ENCODE results near the gene LIN52. TPM values are rescaled to one million over a fixed set of nuclear protein-coding genes. Genes with fewer than 3 reads are reported as not detected.

Gene LIN52
- total RNA-seq, 1 experiment from 2014 or later: 9.5 TPM

- Mint-ChIP-seq H3K4me1 (ENCODE audit: insufficient read depth, unreplicated experiment) (no peaks in the 10 kb centered on the region), H3K27ac (ENCODE audit: low read depth, unreplicated experiment) (no peak overlapping the region), H3K36me3 (ENCODE audit: insufficient read depth, unreplicated experiment) (no peaks in the 10 kb centered on the region), H3K4me3 (ENCODE audit: unreplicated experiment) (no peak overlapping the region), H3K9me3 (ENCODE audit: unreplicated experiment) (no peaks in the 10 kb centered on the region), H3K27me3 (ENCODE audit: insufficient read depth, unreplicated experiment) (no peaks in the 10 kb centered on the region)
- no TSS peak for BruUV-seq (replicated peaks)
- no peak for TF ChIP-seq CTCF (IDR thresholded peaks at IDR 0.05; ENCODE audit: unreplicated experiment)
- ChIA-PET POLR2A (no interaction called here), CTCF (no interaction called here)
- intact Hi-C loops (cut with micrococcal nuclease): no loop called here
- DNase-seq (ENCODE audit: unreplicated experiment): no peak
These were observed 127.3 kb downstream of the LIN52 start for GRCh38 chr14:74211945-74212580.

- Mint-ChIP-seq H3K4me1 (ENCODE audit: insufficient read depth, unreplicated experiment) (no peaks in the 10 kb centered on the region), H3K36me3 (ENCODE audit: insufficient read depth, unreplicated experiment) (no peaks in the 10 kb centered on the region), H3K4me3 (ENCODE audit: unreplicated experiment) (no peak overlapping the region), H3K9me3 (ENCODE audit: unreplicated experiment) (no peaks in the 10 kb centered on the region), H3K27me3 (ENCODE audit: insufficient read depth, unreplicated experiment) (no peaks in the 10 kb centered on the region), H3K27ac (ENCODE audit: low read depth, unreplicated experiment) (no peak overlapping the region)
- DNase-seq (ENCODE audit: unreplicated experiment): no peak
- BruUV-seq (replicated peaks): no TSS peak
- TF ChIP-seq CTCF (IDR thresholded peaks at IDR 0.05; ENCODE audit: unreplicated experiment): no peak
- intact Hi-C loops (cut with micrococcal nuclease): no loop called here
- POLR2A ChIA-PET: no interaction called here
- CTCF ChIA-PET: interaction anchor here (0.6 kb wide), 1 partner anchor 33 kb away, joined by 3 read pairs; no protein-coding TSS in a partner anchor
These were observed 129.4 kb downstream of the LIN52 start for GRCh38 chr14:74213907-74214803.

- Mint-ChIP-seq H3K4me1 (ENCODE audit: insufficient read depth, unreplicated experiment) (no peaks in the 10 kb centered on the region), H3K27ac (ENCODE audit: low read depth, unreplicated experiment) (no peak overlapping the region), H3K9me3 (ENCODE audit: unreplicated experiment) (no peaks in the 10 kb centered on the region), H3K27me3 (ENCODE audit: insufficient read depth, unreplicated experiment) (no peaks in the 10 kb centered on the region), H3K36me3 (ENCODE audit: insufficient read depth, unreplicated experiment) (no peaks in the 10 kb centered on the region), H3K4me3 (ENCODE audit: unreplicated experiment) (no peak overlapping the region)
- intact Hi-C loops (cut with micrococcal nuclease): no loop called here
- DNase-seq (ENCODE audit: unreplicated experiment): no peak
- ChIA-PET POLR2A (no interaction called here), CTCF (interaction anchor here (1.0 to 2.0 kb wide), 4 partner anchors 9 to 83 kb away, joined by 3 to 6 read pairs (median 6); no protein-coding TSS in a partner anchor)
- no peak for TF ChIP-seq CTCF (IDR thresholded peaks at IDR 0.05; ENCODE audit: unreplicated experiment)
- BruUV-seq (replicated peaks): no TSS peak
These were observed 131.9 kb downstream of the LIN52 start for GRCh38 chr14:74216671-74217070.

- Mint-ChIP-seq H3K27me3 (ENCODE audit: insufficient read depth, unreplicated experiment) (no peaks in the 10 kb centered on the region), H3K4me3 (ENCODE audit: unreplicated experiment) (no peak overlapping the region), H3K4me1 (ENCODE audit: insufficient read depth, unreplicated experiment) (no peaks in the 10 kb centered on the region), H3K36me3 (ENCODE audit: insufficient read depth, unreplicated experiment) (no peaks in the 10 kb centered on the region), H3K9me3 (ENCODE audit: unreplicated experiment) (no peaks in the 10 kb centered on the region), H3K27ac (ENCODE audit: low read depth, unreplicated experiment) (no peak overlapping the region)
- no TSS peak for BruUV-seq (replicated peaks)
- ChIA-PET CTCF (interaction anchor here (0.7 to 1.8 kb wide), 3 partner anchors 14 to 712 kb away, joined by 3 to 20 read pairs (median 4); no protein-coding TSS in a partner anchor), POLR2A (interaction anchor here (0.6 kb wide), 1 partner anchor 29 kb away, joined by 3 read pairs; no protein-coding TSS in a partner anchor)
- intact Hi-C loops (cut with micrococcal nuclease): no loop called here
- TF ChIP-seq CTCF (IDR thresholded peaks at IDR 0.05; ENCODE audit: unreplicated experiment): peak; percentile 69
- peak; percentile 45 for DNase-seq (ENCODE audit: unreplicated experiment)
These were observed 133.1 kb downstream of the LIN52 start for GRCh38 chr14:74217672-74218448.

All from MCF 10A (cell line).